Measurements from ENCODE around the gene GPR55.

The GPR55 gene

DNA sequence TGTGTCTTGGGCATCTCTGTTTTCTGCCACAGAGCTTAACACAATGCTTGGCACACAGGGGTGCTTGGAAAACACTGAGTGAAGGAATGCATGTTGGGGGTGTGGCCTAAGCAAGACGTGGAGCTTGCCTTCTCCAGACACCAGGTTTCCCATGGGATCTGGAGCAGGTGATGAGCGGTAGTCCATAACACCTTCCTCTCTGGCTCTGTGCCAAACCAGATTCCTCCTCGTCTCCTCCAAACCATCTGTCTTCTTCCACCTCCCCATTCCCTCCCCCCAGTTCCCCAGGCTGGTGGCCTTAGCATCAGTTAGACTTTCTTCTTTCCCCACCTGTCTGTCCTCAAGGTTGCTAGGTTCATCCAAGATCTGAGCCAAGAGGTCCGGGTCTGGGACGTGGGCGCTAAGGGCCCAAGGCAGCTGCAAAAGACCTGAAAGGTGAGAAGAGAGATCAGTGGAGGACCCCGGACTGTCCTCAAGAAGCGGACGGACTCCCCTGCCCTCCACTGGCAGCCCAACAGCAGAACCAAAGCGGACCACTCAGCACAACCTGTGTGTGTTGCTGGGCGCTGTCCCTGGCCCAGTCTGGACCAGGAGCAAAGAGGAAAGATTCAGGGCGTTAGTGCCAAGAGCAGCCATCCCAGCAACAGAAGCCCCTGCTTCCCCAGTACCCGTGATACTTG is 61.5 kb downstream of the GPR55 start:
- TF ChIP-seq, protein P1, sequence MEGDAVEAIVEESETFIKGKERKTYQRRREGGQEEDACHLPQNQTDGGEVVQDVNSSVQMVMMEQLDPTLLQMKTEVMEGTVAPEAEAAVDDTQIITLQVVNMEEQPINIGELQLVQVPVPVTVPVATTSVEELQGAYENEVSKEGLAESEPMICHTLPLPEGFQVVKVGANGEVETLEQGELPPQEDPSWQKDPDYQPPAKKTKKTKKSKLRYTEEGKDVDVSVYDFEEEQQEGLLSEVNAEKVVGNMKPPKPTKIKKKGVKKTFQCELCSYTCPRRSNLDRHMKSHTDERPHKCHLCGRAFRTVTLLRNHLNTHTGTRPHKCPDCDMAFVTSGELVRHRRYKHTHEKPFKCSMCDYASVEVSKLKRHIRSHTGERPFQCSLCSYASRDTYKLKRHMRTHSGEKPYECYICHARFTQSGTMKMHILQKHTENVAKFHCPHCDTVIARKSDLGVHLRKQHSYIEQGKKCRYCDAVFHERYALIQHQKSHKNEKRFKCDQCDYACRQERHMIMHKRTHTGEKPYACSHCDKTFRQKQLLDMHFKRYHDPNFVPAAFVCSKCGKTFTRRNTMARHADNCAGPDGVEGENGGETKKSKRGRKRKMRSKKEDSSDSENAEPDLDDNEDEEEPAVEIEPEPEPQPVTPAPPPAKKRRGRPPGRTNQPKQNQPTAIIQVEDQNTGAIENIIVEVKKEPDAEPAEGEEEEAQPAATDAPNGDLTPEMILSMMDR (conservative IDR thresholded peaks at IDR 0.05; ENCODE audit: low read length), result no peak
- H3K4me3 ChIP-seq (ENCODE audit: low read length), result no peak overlapping the region
- no peak for DNase-seq (ENCODE audit: low read depth)

DNA sequence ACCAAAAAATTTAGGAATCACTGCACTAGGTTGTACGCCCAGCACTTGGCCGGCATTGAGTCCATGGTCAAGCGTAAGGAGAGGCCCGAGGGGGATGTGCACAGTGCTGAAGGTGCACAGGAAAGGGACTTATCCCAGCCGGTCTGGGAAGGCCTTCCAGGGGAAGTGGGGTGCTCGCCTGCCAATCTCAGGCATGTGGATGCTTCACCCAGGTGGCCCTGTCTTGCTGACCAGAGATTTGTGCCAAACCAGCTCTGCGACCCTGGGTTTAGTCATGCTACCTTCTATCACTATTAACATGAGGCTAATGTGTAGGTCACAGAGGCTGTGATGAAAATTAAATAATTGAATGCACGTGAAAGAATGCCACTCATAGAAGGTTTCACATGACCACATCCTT is 62.0 kb downstream of the GPR55 start:
- no peak for DNase-seq (ENCODE audit: low read depth)
- TF ChIP-seq, protein P1 (conservative IDR thresholded peaks at IDR 0.05; ENCODE audit: low read length), result no peak
- H3K4me3 ChIP-seq (ENCODE audit: low read length), result no peak overlapping the region

DNA sequence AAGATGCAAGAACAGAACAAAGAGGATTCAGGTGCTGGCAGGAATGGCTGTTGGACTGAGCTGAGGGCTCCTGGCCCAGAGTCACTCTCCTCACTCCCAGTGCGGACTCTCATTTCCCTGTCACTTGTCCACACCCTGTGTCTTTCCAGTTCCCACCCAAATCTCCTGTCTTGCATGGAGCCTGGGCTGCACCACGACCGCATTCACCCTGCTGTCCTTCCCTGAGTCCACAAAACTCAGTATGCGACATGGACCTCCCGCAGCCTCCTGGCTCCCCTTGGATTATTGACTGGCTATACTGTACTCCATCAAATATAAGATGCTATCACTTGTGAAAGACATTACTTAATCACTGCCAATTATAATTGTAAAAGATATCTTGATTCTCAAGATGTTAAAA is 62.8 kb downstream of the GPR55 start:
- DNase-seq (ENCODE audit: low read depth), result no peak

DNA sequence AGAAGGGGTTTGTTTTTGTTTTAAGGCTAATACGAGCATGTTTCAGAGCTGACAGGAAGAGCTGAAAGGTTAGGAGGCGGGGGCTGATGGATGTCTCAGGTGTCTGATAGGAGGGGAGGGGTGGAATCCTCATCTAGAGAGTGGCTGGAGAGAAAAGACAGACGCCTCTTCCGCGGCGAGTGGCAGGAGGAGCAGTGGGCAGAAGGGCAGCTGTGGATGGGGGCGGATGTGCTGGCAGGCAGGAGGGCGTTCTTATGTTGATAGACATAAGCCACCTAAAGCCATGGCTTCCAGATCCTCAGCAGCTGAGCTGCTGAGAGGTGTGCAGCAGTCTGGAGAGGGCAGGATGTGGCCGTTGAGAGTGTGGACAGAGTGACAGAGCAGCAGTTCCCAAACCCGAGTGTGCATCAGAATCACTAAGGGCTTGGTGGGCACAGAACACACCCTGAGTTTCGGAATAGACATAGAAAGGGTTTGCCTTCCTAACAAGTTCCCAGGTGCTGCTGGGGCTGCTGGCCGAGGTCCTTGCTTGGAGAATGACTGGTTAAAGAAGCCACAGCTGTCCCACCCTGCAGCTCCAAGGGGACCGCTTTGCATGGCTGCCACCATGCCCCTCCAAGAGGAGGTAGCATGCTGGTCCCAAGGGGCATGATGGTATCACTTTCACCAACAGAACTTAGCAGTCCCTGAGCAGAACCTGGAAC is 63.3 kb downstream of the GPR55 start:
- TF ChIP-seq, protein P1 (conservative IDR thresholded peaks at IDR 0.05; ENCODE audit: low read length), result no peak
- no peak for DNase-seq (ENCODE audit: low read depth)
- H3K4me3 ChIP-seq (ENCODE audit: low read length), result no peak overlapping the region

More for the DNA sequence above, 62.8 kb downstream of the GPR55 start:
- TF ChIP-seq, protein P1 (conservative IDR thresholded peaks at IDR 0.05; ENCODE audit: low read length), result no peak
- H3K4me3 ChIP-seq (ENCODE audit: low read length), result no peak overlapping the region
